Loucy (cell line): ENCODE data around the gene TIAM1.

Experiments used
- EZH2phosphoT487 ChIP-seq: fragments of 200-600 bp; IDR thresholded peaks from 2 replicates; pipeline ENCODE4 v1.6.1; 2018; ENCODE audit warnings: antibody characterized with exemption, mild to moderate bottlenecking, moderate library complexity, borderline replicate concordance
- TF ChIP-seq, protein P1 (sequence below): fragments of 200-600 bp; sonication (generic); conservative IDR thresholded peaks from 2 replicates; pipeline ENCODE4 v1.5.1; 2014; ENCODE audit warnings: mild to moderate bottlenecking, antibody characterized with exemption, low read length

- TF ChIP-seq, protein P1, sequence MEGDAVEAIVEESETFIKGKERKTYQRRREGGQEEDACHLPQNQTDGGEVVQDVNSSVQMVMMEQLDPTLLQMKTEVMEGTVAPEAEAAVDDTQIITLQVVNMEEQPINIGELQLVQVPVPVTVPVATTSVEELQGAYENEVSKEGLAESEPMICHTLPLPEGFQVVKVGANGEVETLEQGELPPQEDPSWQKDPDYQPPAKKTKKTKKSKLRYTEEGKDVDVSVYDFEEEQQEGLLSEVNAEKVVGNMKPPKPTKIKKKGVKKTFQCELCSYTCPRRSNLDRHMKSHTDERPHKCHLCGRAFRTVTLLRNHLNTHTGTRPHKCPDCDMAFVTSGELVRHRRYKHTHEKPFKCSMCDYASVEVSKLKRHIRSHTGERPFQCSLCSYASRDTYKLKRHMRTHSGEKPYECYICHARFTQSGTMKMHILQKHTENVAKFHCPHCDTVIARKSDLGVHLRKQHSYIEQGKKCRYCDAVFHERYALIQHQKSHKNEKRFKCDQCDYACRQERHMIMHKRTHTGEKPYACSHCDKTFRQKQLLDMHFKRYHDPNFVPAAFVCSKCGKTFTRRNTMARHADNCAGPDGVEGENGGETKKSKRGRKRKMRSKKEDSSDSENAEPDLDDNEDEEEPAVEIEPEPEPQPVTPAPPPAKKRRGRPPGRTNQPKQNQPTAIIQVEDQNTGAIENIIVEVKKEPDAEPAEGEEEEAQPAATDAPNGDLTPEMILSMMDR, result no peak
- TF ChIP-seq EZH2phosphoT487, result no peak
These were observed 139.3 kb downstream of the TIAM1 start for GRCh38 chr21:31204801-31205200.
